Testis (tissue), 3 donors: ENCODE results near the gene MPND. TPM values are rescaled to one million over a fixed set of nuclear protein-coding genes. Genes with fewer than 3 reads are reported as not detected.

Experiments
- DNase-seq: peaks from one replicate; pipeline ENCODE4 v3.0.0-alpha.2; 2019
- H3K27ac ChIP-seq, 2 donors: fragments of 200-600 bp; sonication (generic); one replicate each; pipeline ENCODE4 v1.5.1; 2019
- H3K27me3 ChIP-seq: fragments of 200-600 bp; sonication (generic); one replicate; pipeline ENCODE4 v1.5.1; 2019
- H3K36me3 ChIP-seq: fragments of 200-600 bp; sonication (generic); one replicate; pipeline ENCODE4 v1.5.1; 2017; ENCODE audit warnings: low read depth; ENCODE audit errors: missing control alignments
- H3K4me1 ChIP-seq: fragments of 200-600 bp; sonication (generic); one replicate; pipeline ENCODE4 v1.5.1; 2019
- H3K4me3 ChIP-seq, 2 donors: fragments of 200-600 bp; sonication (generic); one replicate each; pipeline ENCODE4 v1.5.1; 2017 to 2019
- H3K9me3 ChIP-seq: fragments of 200-600 bp; sonication (generic); one replicate; pipeline ENCODE4 v1.5.1; 2017
- CTCF ChIP-seq, 3 experiments: fragments of 450-650 bp in 2 of 3; fragments of 200-600 bp in 1 of 3; sonication (generic) in 1 of 3; IDR thresholded peaks; one replicate each; pipeline ENCODE4 v1.5.1; 2016 to 2019; ENCODE audit warnings: antibody characterized with exemption in 3 of 3, mild to moderate bottlenecking in 2 of 3, moderate library complexity in 1 of 3
- POLR2A ChIP-seq: fragments of 450-650 bp; IDR thresholded peaks from one replicate; pipeline ENCODE4 v1.6.1; 2017; ENCODE audit warnings: antibody characterized with exemption, mild to moderate bottlenecking, moderate library complexity
- WGBS, 2 donors: methylation state at CpG; one replicate each; pipeline ENCODE4 v1.1.5; 2018; 5-methylcytosine and 5-hydroxymethylcytosine counted together
- intact Hi-C: fragments of 100-400 bp; cut with DNase I; formaldehyde crosslinking; loops from one replicate; pipeline ENCODE4 v1.15.1; 2023; ENCODE audit warnings: low total_unique reads
- polyA plus RNA-seq: library from polyadenylated mRNA; stranded (reverse); fragments of 350-450 nt; fragmentation: Illumina TruSeq; extraction: RNeasy Lipid Tissue Mini Kit (QIAGEN cat#74804); gene quantifications from one replicate; pipeline ENCODE4 v1.2.3, GENCODE V29; 2014; ENCODE audit warnings: low read depth, low replicate concordance; ENCODE audit not compliant: insufficient read depth
- total RNA-seq, 2 donors: library from RNA; depleted of rRNA; stranded (reverse); fragments of >200 nt; gene quantifications; one replicate each; pipeline ENCODE4 v1.2.3, GENCODE V29; 2016

The MPND gene
- total and polyA plus RNA-seq, 3 donors from 2014 or later, result 9.1 to 14.3 (median 13.3) TPM

- no peaks in the 10 kb centered on the region for H3K27me3 ChIP-seq
- no peaks in the 10 kb centered on the region for H3K9me3 ChIP-seq
- H3K27ac ChIP-seq, result no peak within 1 kb of the TSS
- TF ChIP-seq POLR2A, result no peak
- TF ChIP-seq CTCF (IDR thresholded peaks at IDR 0.05), result no peak
- no peak for DNase-seq
- WGBS, 2 donors, result 69 to 73% methylated on average over 8 of the region's 8 CpGs
- no peaks in the 10 kb centered on the region for H3K36me3 ChIP-seq
- intact Hi-C loops, result no loop called here
- no peaks in the 10 kb centered on the region for H3K4me1 ChIP-seq
- H3K4me3 ChIP-seq, result no peak within 1 kb of the TSS
Measured at GRCh38 chr19:4302243-4302640, 41.1 kb upstream of the MPND start, which contains the start of gene TMIGD2. Gene TMIGD2 (minus strand): TSS chr19:4302389. CDS start chr19:4302385, 4 bp downstream.

GRCh38 chr19:4303819-4304537, 39.4 kb upstream of the MPND start:
- 28 to 38% methylated on average over 13 to 18 of the region's 18 CpGs for WGBS, 2 donors
- no peaks in the 10 kb centered on the region for H3K27me3 ChIP-seq
- H3K9me3 ChIP-seq, result no peaks in the 10 kb centered on the region
- intact Hi-C loops, result no loop called here
- H3K27ac ChIP-seq, result no peak overlapping the region
- H3K4me1 ChIP-seq, result no peaks in the 10 kb centered on the region
- H3K4me3 ChIP-seq, result peak overlapping the region; percentile 20 to 41
- no peaks in the 10 kb centered on the region for H3K36me3 ChIP-seq
- TF ChIP-seq CTCF (IDR thresholded peaks at IDR 0.05) (no peak), POLR2A (no peak)
- no peak for DNase-seq

- no peaks in the 10 kb centered on the region for H3K36me3 ChIP-seq
- H3K4me1 ChIP-seq, result no peaks in the 10 kb centered on the region
- H3K4me3 ChIP-seq, result peak within 1 kb of the TSS; percentile 20 to 41
- no peaks in the 10 kb centered on the region for H3K27me3 ChIP-seq
- TF ChIP-seq POLR2A, result no peak
- TF ChIP-seq CTCF (IDR thresholded peaks at IDR 0.05), result no peak
- peak; percentile 43 for DNase-seq
- 4 to 5% methylated on average over 11 to 52 of the region's 63 CpGs for WGBS, 2 donors
- intact Hi-C loops, result no loop called here
- no peak within 1 kb of the TSS for H3K27ac ChIP-seq
- H3K9me3 ChIP-seq, result no peaks in the 10 kb centered on the region
Measured at GRCh38 chr19:4304538-4305256, 38.7 kb upstream of the MPND start, which contains the start of gene FSD1. Gene FSD1 (plus strand): TSS chr19:4304598. CDS start chr19:4304747, 149 bp downstream.

- peak overlapping the region in 1 of 2 donors; percentile 20 for H3K4me3 ChIP-seq
- no peaks in the 10 kb centered on the region for H3K27me3 ChIP-seq
- H3K9me3 ChIP-seq, result no peaks in the 10 kb centered on the region
- H3K27ac ChIP-seq, result no peak overlapping the region
- no peak for TF ChIP-seq POLR2A
- TF ChIP-seq CTCF (IDR thresholded peaks at IDR 0.05), result no peak
- no peaks in the 10 kb centered on the region for H3K4me1 ChIP-seq
- intact Hi-C loops, result no loop called here
- H3K36me3 ChIP-seq, result no peaks in the 10 kb centered on the region
- no peak for DNase-seq
- 61 to 73% methylated on average over 7 of the region's 7 CpGs for WGBS, 2 donors
Measured at GRCh38 chr19:4305257-4305612, 38.1 kb upstream of the MPND start.
